ENCODE measurements around the gene DNLZ.
A peak's percentile ranks its signal among the peaks of the same experiment; 100 is the strongest.
"Not testable (repeated sequence)": the region's sequence is repeated elsewhere in the genome, so short reads cannot be mapped to it uniquely, and the experiment has no call there.

Gene DNLZ

GRCh38 chr9:136329636-136330405 is 33.7 kb downstream of the DNLZ start:
- DNase-seq, result no peak

GRCh38 chr9:136329211-136329627 is 34.3 kb downstream of the DNLZ start:
- no peak for DNase-seq

GRCh38 chr9:136328622-136329041 is 34.9 kb downstream of the DNLZ start:
- no peak for DNase-seq

GRCh38 chr9:136328011-136328621 is 35.4 kb downstream of the DNLZ start:
- DNase-seq, result no peak

GRCh38 chr9:136327304-136327974 is 36.1 kb downstream of the DNLZ start, which contains the start of gene GPSM1:
Gene GPSM1 (plus strand): TSS chr9:136327539. CDS start chr9:136327696, 157 bp downstream.
- peak; percentile 11 for DNase-seq

- no peak for DNase-seq
Observed at GRCh38 chr9:136326761-136327303, 36.7 kb downstream of the DNLZ start.

- no peak for DNase-seq
Observed at GRCh38 chr9:136326061-136326760, 37.3 kb downstream of the DNLZ start.

- DNase-seq, result no peak
Observed at GRCh38 chr9:136325358-136325757, 38.2 kb downstream of the DNLZ start.

GRCh38 chr9:136324501-136325300 is 38.8 kb downstream of the DNLZ start:
- no peak for DNase-seq

GRCh38 chr9:136323371-136323789 is 40.2 kb downstream of the DNLZ start:
- DNase-seq, result no peak

- DNase-seq, result no peak
Observed at GRCh38 chr9:136322756-136323330, 40.7 kb downstream of the DNLZ start.

GRCh38 chr9:136321561-136321960 is 42.0 kb downstream of the DNLZ start:
- no peak for DNase-seq

- DNase-seq, result not testable (repeated sequence)
Observed at GRCh38 chr9:136320972-136321371, 42.6 kb downstream of the DNLZ start.

GRCh38 chr9:136319955-136320354 is 43.6 kb downstream of the DNLZ start:
- not testable (repeated sequence) for DNase-seq

- not testable (repeated sequence) for DNase-seq
Observed at GRCh38 chr9:136319244-136319643, 44.3 kb downstream of the DNLZ start.

GRCh38 chr9:136318776-136319241 is 44.7 kb downstream of the DNLZ start:
- DNase-seq, result no peak

- DNase-seq, result no peak
Observed at GRCh38 chr9:136318111-136318775, 45.3 kb downstream of the DNLZ start.

- no peak for DNase-seq
Observed at GRCh38 chr9:136317695-136318094, 45.8 kb downstream of the DNLZ start.

- DNase-seq, result no peak
Observed at GRCh38 chr9:136316896-136317676, 46.5 kb downstream of the DNLZ start.

- DNase-seq, result no peak
Observed at GRCh38 chr9:136316271-136316751, 47.2 kb downstream of the DNLZ start.

Measured in NCI-H1092 treated with DMSO at 0.1 percent for 48 hours (cell line).